Colonic mucosa (tissue), 4 donors: ENCODE measurements around the gene ANKRD27. TPM values are rescaled to one million over a fixed set of nuclear protein-coding genes. Genes with fewer than 3 reads are reported as not detected.
"Not testable (repeated sequence)": the region's sequence is repeated elsewhere in the genome, so short reads cannot be mapped to it uniquely, and the experiment has no call there.

ENCODE experiments used
- DNase-seq: peaks from one replicate; pipeline ENCODE4 v3.0.0-alpha.2; 2020
- H3K27ac ChIP-seq: fragments of 200-600 bp; one replicate; pipeline ENCODE4 v1.8.0; 2021
- H3K27me3 ChIP-seq: fragments of 200-600 bp; one replicate; pipeline ENCODE4 v1.8.0; 2021
- H3K36me3 ChIP-seq: fragments of 200-600 bp; one replicate; pipeline ENCODE4 v1.8.0; 2021
- H3K4me1 ChIP-seq: fragments of 200-600 bp; one replicate; pipeline ENCODE4 v1.8.0; 2021; ENCODE audit warnings: mild to moderate bottlenecking
- H3K4me3 ChIP-seq: fragments of 200-600 bp; one replicate; pipeline ENCODE4 v1.8.0; 2021
- H3K9ac ChIP-seq, 2 donors: one replicate each; pipeline ENCODE4 v1.7.0; 2013; ENCODE audit warnings: control low read depth in 2 of 2, low read depth in 2 of 2, low read length in 2 of 2
- H3K9me3 ChIP-seq: fragments of 200-600 bp; one replicate; pipeline ENCODE4 v1.8.0; 2021
- intact Hi-C: fragments of 100-400 bp; cut with DNase I; formaldehyde crosslinking; loops from one replicate; pipeline ENCODE4 v1.14.1; 2022
- total RNA-seq, 2 donors: library from RNA; stranded (reverse); fragmentation: NEBNext Ultra II Directional in 1 of 2; extraction: Animal tissue kit (Norgen Biotek cat#: 25700) in 1 of 2; gene quantifications; one replicate each; pipeline ENCODE4 v1.2.1, GENCODE V29; 2021
- TF ChIP-seq, protein P1 (sequence below): fragments of 200-600 bp; IDR thresholded peaks from one replicate; pipeline ENCODE4 v1.8.0; 2022; ENCODE audit warnings: antibody characterized with exemption, mild to moderate bottlenecking
- donor health status: healthy.
- donor health status: DM: no; HTN: no; CAD: no.
- donor health status: DM: no; HTN: no; CAD: no.

ANKRD27 gene
- total RNA-seq, 2 donors from 2014 or later: 36.6 to 37.1 TPM

DNA sequence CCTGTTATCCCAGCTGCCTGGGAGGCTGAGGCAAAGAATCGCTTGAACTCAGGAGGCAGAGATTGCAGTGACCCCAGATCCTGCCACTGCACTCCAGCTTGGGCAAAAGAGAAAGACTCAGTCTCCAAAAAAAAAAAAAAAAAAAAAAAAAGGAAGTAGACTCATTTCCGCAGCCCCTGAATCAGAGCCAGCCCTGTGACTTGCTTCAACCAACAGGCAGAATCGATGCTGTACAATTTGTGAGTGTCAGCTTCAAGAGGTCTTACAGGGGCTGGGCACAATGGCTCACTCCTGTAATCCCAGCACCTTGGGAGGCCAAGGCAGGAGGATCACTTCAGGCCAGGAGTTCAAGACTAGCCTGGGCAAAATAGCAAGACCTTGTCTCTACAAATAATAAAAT is 12.8 kb downstream of the ANKRD27 start:
- no peaks in the 10 kb centered on the region for H3K36me3 ChIP-seq
- no peak for DNase-seq
- TF ChIP-seq, protein P1, sequence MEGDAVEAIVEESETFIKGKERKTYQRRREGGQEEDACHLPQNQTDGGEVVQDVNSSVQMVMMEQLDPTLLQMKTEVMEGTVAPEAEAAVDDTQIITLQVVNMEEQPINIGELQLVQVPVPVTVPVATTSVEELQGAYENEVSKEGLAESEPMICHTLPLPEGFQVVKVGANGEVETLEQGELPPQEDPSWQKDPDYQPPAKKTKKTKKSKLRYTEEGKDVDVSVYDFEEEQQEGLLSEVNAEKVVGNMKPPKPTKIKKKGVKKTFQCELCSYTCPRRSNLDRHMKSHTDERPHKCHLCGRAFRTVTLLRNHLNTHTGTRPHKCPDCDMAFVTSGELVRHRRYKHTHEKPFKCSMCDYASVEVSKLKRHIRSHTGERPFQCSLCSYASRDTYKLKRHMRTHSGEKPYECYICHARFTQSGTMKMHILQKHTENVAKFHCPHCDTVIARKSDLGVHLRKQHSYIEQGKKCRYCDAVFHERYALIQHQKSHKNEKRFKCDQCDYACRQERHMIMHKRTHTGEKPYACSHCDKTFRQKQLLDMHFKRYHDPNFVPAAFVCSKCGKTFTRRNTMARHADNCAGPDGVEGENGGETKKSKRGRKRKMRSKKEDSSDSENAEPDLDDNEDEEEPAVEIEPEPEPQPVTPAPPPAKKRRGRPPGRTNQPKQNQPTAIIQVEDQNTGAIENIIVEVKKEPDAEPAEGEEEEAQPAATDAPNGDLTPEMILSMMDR: no peak
- no peaks in the 10 kb centered on the region for H3K27me3 ChIP-seq
- H3K4me3 ChIP-seq: no peak overlapping the region
- no peak overlapping the region for H3K9ac ChIP-seq
- H3K9me3 ChIP-seq: no peaks in the 10 kb centered on the region
- no peaks in the 10 kb centered on the region for H3K4me1 ChIP-seq
- H3K27ac ChIP-seq: no peak overlapping the region
- intact Hi-C loops: no loop called here

DNA sequence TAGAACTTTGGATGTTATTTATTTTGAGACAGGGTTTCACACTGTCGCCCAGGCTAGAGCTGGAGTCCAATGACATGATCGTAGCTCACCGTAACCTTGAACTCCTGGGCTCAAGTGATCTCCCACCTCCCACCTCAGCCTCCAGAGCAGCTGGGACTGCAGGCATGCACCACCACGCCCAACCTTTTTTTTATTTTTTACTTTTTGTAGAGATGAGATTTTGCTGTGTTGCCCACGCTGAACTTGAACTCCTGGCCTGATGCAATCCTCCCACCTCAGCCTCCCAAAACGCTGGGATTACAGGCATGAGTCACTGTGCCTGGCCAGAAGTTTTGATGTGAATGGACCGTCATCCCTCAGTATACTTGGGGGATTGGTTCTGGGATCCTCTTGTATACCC is 13.7 kb downstream of the ANKRD27 start:
- H3K4me1 ChIP-seq: no peaks in the 10 kb centered on the region
- H3K27me3 ChIP-seq: no peaks in the 10 kb centered on the region
- H3K4me3 ChIP-seq: no peak overlapping the region
- no peaks in the 10 kb centered on the region for H3K9me3 ChIP-seq
- H3K27ac ChIP-seq: no peak overlapping the region
- intact Hi-C loops: no loop called here
- TF ChIP-seq, protein P1: no peak
- H3K36me3 ChIP-seq: no peaks in the 10 kb centered on the region
- no peak overlapping the region for H3K9ac ChIP-seq
- no peak for DNase-seq

- Histone ChIP-seq H3K27me3 (no peaks in the 10 kb centered on the region), H3K36me3 (no peaks in the 10 kb centered on the region), H3K4me1 (peaks cover 5% of the 10 kb centered on the region), H3K4me3 (no peak overlapping the region), H3K27ac (no peak overlapping the region), H3K9me3 (no peaks in the 10 kb centered on the region), H3K9ac (no peak overlapping the region)
- no peak for DNase-seq
- intact Hi-C loops: no loop called here
- TF ChIP-seq, protein P1: no peak
Measured at GRCh38 chr19:32658527-32658926, 16.5 kb downstream of the ANKRD27 start.

DNA sequence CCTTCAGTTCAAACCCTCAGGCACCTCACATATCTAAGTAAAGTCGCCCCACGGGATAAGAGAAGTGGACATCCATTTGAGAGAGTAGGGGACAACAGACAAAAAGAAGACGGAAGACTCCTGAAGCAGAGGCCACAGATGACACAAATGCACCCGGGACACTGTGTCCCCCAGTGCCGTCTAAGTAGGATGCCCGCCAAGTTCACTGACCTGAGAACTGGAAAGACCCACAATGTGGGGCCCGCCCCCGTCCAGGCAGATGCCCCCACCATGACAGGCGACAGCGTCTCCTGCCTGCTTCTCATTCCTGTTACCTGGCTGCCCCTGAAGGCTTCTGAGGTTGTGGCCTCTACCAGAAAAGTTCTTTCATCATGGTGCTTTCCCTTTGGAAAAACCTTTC is 16.9 kb downstream of the ANKRD27 start:
- intact Hi-C loops: no loop called here
- Histone ChIP-seq H3K9ac (no peak overlapping the region), H3K9me3 (no peaks in the 10 kb centered on the region), H3K4me1 (peaks cover 7% of the 10 kb centered on the region), H3K4me3 (no peak overlapping the region), H3K36me3 (no peaks in the 10 kb centered on the region), H3K27ac (no peak overlapping the region), H3K27me3 (no peaks in the 10 kb centered on the region)
- TF ChIP-seq, protein P1: no peak
- no peak for DNase-seq

GRCh38 chr19:32656379-32656778 is 18.6 kb downstream of the ANKRD27 start:
- intact Hi-C loops, H3K9me3 ChIP-seq, H3K27me3 ChIP-seq, H3K9ac ChIP-seq, H3K36me3 ChIP-seq, H3K4me3 ChIP-seq, H3K27ac ChIP-seq, DNase-seq: not testable (repeated sequence)
- peaks cover 13% of the 10 kb centered on the region for H3K4me1 ChIP-seq

DNA sequence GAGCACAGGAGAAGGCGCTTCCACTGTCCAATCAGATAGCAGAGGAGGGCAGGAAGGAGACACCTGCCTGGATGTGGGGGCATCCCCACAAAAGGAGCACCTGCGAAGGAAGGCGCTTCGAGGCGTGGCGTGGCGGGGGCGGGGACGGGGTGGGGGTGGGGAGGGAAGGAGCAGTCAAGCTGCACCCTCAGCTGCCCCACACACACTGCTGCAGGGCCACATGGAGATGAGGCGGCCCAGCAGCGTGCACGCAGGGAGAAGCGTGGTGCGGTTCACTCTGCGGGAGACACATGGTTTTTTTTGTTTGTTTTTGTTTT is 21.4 kb downstream of the ANKRD27 start:
- Histone ChIP-seq H3K4me3 (no peak overlapping the region), H3K9me3 (no peaks in the 10 kb centered on the region), H3K4me1 (peaks cover 13% of the 10 kb centered on the region), H3K36me3 (no peaks in the 10 kb centered on the region), H3K27me3 (no peaks in the 10 kb centered on the region), H3K27ac (no peak overlapping the region), H3K9ac (no peak overlapping the region)
- TF ChIP-seq, protein P1: no peak
- DNase-seq: no peak
- intact Hi-C loops: no loop called here
